ENCODE data around the gene WDR18. TPM values are rescaled to one million over a fixed set of nuclear protein-coding genes. Genes with fewer than 3 reads are reported as not detected.
"Not testable (repeated sequence)": the region's sequence is repeated elsewhere in the genome, so short reads cannot be mapped to it uniquely, and the experiment has no call there.

The WDR18 gene
- polyA plus RNA-seq, 3 donors: 48.4 to 63.9 (median 61.6) TPM

GRCh38 chr19:945401-946252 is 38.5 kb upstream of the WDR18 start:
- no peak for DNase-seq

DNA sequence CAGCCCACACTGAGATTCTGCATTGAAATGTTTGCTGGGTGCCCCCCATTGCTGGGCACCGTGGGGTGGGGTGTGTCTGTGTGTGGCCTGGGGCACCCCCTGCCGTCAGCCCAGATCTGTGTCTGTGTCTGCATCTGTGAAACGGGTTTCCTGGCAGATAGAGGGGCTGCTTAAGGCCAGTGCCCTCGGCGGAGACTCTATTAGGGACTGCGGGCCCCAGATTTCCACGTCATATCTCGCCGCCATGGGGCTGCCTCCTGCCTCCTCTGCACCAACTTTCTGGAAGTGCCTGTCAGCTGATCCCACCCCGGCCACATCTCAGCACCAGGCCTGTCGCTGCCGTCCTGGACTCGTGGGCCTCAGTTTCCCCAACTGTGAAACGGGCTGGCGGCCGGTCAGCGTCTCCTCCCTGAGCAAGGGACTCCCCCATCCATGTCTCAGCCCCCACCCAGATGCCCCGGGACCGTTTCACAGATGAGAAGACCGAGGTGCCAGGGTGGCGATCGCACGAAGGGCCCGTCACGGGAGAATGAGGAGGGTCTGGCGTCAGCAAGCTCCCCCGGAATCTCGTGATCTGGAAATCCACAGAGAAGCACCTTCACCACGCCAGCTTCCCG is 36.9 kb upstream of the WDR18 start:
- no peak for DNase-seq

DNA sequence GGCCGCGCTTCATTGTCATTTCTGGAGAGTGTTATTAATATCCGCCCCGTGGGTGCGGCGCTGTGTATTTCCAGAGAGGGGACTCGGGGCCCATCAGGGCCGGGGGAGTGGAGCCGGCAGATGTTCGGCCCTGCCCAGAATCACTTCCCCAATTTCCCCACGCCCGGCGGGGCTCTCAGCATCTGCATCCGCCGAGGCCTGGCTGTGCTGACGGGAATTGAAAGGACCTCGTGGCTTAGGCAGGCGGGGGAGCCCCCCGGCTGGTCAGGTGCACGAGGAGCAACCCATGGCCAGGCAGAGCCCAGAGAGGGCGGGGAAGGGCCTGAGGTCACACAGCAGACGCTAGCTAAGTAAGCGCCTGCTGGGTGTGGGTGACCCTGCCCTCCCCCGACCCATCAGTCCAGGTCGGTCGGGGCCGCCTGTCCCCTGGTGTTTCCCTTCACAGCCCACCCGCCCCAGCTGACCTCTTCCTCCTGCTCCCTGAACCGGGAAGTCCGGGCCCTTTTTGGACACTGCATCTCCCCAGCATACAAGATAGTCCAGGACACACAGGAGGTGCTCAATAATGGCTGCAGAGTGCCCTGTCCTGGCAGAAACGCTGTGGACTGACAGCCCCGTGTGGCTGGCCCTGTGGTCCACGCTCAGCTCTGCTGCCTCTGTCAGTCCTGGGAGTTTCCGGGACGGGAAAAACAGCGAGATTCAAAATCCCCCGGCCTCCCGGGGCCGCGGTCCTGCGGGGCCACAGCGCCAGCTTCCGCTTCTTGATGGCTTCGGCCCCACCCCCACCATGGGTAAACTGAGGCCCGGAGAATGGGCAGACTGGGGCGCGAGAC is 36.2 kb upstream of the WDR18 start:
- DNase-seq: no peak

DNA sequence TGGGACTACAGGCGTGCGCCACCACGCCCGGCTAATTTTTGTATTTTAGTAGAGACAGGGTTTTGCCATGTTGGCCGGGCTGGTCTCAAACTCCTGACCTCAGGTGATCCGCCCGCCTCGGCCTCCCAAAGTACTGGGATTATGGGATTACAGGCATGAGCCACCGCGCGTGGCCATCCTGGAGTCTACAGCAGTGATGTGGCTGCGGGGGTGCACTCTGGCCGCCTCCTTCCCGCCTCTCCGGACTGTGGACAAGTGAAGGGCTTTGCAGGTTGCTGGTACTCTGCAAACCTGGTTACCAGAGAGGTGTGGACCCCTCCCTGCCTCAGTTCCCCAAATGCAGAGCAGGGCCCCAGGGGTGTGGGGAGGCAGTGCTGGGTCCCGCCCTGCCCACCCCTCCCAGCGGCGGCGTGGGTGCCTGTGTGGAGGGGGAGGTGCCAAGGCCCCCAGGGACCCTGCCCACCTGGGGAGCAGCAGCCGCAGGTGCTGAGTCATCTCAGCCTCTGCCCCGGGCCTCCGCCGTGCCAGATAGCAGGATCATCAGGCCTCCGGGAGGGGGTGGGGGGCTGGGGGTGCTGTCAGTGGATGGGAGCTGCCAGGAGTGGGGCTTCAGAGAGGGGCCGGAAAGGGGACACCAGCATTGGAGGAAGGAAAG is 35.2 kb upstream of the WDR18 start:
- no peak for DNase-seq

DNA sequence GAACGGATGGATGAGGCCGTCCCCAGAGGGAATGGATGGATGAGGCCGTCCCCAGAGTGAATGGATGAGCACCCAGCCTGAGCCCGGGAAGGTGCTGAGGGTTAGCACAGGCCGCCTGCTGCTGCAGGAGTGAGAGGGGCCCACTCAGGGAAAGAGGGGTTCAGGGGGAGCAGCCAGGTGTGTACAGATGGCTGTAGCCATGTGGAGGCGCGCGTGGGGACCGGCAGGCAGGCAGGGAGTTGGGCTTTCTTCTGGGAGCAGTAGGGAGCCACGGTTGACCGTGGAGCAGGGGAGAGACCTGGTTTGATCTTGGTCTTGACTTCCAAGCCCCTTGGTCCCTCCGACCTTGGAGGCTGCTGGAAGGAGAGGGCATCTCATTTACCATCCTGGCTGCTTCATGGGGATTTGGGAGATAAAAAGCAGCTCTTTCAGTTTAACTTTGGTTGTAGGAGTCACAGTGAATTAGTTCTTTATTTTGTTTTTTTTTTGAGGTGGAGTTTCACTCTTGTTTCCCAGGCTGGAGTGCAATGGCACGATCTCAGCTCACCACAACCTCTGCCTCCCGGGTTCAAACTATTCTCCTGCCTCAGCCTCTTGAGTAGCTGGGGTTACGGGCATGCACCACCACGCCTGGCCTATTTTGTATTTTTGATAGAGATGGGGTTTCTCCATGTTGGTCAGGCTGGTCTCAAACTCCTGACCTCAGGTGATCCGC is 33.6 kb upstream of the WDR18 start:
- no peak for DNase-seq

DNA sequence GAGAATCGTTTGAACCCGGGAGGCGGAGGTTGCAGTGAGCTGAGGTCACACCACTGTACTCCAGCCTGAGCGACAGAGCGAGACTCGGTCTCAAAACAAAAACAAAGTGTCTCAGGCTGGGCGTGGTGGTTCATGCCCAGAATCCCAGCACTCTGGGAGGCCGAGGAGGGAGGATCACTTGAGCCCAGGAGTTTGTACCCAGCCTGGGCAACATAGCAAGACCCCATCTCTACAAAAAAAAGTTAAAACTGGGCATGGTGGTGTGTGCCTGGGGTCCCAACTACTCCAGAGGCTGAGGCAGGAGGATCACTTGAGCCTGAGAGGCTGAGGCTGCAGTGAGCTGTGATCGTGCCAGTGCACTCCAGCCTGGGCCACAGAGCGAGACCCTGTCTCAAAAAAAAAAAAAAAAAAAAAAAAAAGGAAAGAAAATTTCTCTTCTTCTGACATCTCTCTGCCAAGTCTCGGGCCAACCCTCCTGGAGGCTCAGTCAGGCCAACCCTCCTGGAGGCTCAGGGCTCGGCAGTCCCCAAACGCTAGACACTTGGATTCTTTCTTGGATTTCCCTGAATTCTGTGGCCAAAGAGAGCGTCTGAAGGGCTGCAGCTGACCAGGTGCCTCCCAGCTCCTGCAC is 32.0 kb upstream of the WDR18 start:
- no peak for DNase-seq

DNA sequence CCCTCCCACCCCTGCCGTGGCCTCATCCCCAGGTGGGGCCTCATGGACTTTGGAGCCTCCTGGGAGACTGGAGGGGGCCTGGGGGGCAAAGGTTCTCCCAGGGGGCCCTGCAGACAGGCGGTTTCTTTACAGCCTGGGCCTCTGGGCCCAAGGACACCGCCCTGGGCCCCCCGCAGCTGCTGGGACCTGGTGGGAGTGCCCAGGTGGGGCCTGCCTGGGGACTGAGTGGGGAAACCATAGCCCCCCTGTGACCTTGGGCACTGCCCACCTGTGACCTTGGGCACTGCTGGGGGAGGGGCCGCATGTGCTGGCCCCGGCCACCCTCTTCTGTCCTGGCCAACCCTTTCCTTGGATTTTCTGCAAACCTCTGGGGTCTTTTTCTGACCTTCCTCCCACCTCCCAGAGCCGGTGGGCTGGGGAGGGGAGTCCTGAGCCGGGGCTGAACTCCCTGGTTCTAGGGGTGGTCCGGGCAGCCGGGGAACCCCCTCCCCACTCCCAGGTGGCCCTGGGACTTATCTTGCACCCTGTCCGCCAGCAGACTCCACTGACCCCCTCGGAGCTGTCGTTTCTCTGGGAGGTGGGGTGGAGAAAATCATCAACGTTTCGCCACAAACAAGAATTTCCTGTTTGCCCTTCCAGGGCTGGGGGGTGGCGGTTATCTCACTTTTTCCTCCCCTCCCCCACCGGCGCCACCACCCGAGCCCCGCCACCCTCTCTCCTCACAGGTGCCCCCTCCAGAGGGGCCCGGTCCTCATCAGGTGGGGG is 31.3 kb upstream of the WDR18 start:
- no peak for DNase-seq

DNA sequence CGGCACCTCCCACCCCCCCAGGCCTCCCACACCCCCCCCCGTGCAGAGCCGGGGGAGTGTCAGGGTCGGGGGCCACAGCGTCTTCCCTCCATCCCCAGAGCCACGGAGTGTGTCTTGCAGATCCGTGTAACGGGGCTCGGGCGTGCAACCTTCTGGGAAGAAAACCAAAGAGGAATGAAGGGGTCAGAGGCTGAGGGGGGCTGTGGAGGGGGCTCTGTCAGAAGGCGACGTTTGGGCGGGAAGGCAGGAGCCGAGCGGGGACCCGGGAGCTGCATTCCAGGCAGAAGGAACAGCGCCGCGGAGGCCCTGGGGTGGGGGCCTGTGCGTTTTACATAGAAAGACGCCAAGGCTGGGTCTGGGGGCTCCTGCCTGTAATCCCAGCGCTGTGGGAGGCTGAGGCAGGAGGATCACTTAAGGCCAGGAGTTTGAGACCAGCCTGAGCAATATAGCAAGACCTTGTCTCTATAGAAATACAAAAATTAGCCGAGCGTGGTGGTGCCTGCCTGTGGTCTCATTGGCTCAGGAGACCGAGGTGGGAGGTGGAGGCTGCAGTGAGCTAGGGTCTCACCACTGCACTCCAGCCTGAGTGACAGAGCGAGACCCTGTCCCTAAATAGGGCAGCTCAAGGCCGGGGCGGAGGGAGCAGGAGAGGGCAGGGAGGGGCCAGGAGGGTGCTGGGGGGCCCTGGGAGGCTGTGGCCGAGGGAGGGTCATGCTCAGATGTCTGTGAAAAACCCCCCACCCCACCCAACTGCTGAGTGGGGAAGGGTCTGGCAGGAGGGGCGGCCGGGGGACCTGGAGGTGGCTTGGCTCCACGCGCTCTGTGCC is 30.5 kb upstream of the WDR18 start:
- DNase-seq: no peak

- no peak for DNase-seq
Measured at GRCh38 chr19:954272-954671, 29.9 kb upstream of the WDR18 start.

- DNase-seq: peak; percentile 81
Measured at GRCh38 chr19:954672-955494, 29.3 kb upstream of the WDR18 start.

DNA sequence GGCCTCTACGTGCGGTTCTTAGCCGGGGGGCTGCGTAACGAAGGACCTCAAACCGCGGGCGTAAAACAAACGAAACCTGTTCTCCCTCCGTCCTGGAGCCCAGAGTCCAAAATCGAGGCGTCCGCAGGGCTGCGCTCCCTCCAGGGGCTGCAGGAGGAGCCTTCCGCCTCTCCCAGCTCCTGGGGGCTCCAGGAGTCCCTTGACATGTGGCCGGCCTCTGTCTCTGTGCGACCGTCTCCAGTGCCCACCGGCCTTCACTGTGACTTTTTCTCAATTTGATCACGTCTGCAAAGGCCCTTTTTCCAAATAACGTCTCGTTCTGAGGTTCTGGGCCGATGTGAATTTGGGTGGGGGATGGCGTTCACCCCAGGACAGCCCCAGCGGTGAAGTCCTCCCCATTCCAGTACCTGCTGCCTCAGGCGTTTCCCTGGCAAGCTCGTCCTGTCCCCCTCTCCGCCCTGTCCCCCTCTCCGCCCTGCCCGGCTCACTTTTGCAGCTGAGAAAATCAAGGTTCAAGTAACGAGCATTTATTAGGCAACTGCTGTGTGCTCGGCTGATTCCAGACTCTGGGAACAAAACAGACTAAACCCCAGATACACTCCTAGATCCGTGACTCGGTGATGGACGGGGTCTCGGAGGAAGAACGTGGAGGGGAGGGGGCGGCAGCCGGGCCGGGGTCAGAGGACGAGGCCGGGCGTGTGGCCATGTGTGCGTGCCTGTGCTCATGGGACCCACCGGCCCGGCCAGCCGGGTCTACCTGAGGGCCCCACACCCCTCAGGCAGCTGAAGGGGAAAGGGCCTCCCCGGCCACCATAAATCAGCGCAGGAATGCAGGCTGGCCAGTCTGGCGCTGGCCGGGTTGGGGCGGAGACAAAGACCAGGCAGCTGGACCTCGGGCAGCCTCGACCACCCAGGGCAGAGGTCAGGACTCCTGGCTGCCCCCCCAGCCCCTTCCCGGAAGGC is 28.1 kb upstream of the WDR18 start:
- peak; percentile 77 for DNase-seq

DNA sequence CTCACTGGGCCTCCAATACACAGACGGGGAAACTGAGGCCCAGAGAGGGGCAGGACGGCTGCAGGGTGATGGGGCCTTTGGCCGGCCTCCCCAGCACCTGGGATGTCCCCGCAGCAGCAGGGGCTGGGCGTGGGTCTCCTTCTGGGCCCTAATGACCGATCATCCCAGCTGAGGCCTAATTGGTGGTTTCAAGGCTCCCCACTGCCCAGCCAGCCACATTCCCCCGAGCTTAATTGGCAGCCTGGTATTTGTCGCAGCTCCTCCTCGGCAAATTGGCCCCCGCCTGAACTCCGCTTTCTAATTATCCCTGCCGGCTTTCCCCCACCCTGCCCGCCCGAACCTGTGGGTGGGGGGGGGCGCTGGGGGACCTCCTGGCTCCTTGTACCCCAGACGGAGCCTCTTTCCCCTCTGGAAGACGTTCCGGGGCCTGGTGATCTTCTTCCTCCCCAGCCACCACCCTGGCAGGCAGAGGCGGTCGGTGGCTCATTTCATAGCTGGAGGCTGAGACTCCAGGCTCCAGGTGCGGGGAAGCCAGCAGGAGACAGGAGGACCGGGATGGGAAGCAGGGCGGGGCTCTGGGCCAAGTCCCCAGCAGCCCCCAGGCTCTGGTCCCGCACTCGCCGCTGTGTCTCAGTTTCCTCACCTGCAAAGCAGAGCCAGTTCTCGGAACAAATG is 27.2 kb upstream of the WDR18 start:
- DNase-seq: peak; percentile 78

- not testable (repeated sequence) for DNase-seq
Measured at GRCh38 chr19:957578-957977, 26.6 kb upstream of the WDR18 start.

DNA sequence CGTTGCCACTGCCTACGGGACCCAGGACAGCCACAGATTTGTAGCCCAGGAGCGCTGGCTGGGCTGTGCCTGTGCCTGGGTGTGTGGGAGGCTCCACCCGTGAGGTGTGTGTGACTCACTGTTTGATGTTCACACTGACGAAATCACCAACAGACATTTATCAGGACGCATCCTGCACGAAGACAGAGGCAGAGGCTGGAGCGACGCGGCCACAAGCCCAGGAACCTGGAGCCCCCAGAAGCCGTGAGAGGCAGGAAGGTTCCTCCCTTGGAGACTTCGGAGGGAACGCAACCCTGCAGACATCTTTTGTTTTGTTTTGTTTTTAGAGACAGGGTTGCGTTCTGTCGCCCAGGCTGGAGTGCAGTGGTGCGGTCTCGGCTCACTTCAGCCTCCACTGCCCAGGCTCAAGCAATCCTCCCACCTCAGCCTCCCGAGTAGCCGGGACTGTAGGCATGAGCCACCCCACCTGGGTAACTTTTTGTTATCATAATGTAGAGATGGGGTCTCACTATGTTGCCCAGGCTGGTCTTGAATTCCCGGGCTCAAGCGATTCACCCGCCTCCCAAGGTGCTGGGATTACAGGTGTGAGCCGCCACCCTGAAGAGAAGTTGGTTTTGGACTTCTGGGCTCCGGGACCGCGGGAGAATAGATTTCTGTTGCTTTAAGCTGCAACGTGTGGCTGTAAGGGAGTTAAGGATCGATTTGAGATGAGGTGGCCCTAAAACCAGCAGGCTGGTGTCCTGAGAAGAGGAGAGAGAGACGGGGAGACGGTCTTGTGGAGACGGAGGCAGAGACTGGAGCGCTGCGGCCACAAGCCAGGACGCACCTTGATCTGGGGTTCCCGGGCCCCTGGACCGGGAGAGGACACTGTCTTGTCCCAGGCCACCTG is 24.9 kb upstream of the WDR18 start:
- DNase-seq: no peak

GRCh38 chr19:960020-960419 is 24.1 kb upstream of the WDR18 start:
- no peak for DNase-seq

DNA sequence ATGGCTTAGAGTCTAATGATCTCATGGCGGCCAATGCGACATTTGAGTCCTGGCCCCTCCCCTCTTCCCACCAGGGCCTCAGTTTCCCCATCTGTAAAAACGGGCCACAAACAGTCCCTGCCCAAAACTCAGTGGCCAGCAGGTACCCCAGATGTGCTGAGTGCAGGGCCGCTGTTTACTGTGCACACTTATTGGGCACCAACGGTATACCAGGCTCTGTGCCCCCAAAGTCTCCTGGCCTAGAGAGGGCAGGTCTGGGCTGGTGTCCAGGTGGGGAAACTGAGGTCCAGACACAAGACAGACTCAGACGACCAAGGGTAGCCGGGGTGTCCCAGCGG is 23.6 kb upstream of the WDR18 start:
- DNase-seq: no peak
